CD14-positive monocyte (primary cell): ENCODE measurements around the gene CEACAM6. TPM values are rescaled to one million over a fixed set of nuclear protein-coding genes. Genes with fewer than 3 reads are reported as not detected.

Experiments
- DNase-seq, 3 donors: peaks; one replicate each; pipeline ENCODE4 v3.0.0-alpha.2; 2011 to 2022
- H2AFZ ChIP-seq: 2 replicates; pipeline ENCODE4 v1.6.0; 2012; ENCODE audit warnings: mild to moderate bottlenecking, low read depth, low read length, inconsistent platforms; ENCODE audit not compliant: insufficient read depth, poor library complexity, severe bottlenecking
- H3K27ac ChIP-seq, 2 donors: 1 replicate in 1 of 2; 2 replicates in 1 of 2; pipeline ENCODE4 v1.5.1; 2012 to 2013; ENCODE audit warnings: low read length in 2 of 2, control low read depth in 1 of 2, inconsistent platforms in 1 of 2, low read depth in 1 of 2, mild to moderate bottlenecking in 1 of 2
- H3K27me3 ChIP-seq, 2 donors: one replicate each; pipeline versions ENCODE4 v1.6.0 to v1.6.1; 2011 to 2013; ENCODE audit warnings: low read length in 2 of 2; ENCODE audit not compliant: control insufficient read depth in 2 of 2, insufficient read depth in 2 of 2
- H3K36me3 ChIP-seq, 2 donors: replicated peaks in 1 of 2; 1 replicate in 1 of 2; 2 replicates in 1 of 2; pipeline versions ENCODE4 v1.5.1 to v1.6.1; 2012 to 2013; ENCODE audit warnings: low read length in 2 of 2, control low read depth in 1 of 2, inconsistent platforms in 1 of 2, mild to moderate bottlenecking in 1 of 2; ENCODE audit not compliant: insufficient read depth in 2 of 2, control insufficient read depth in 1 of 2
- H3K4me1 ChIP-seq, 2 donors: 1 replicate in 1 of 2; 2 replicates in 1 of 2; pipeline versions ENCODE4 v1.5.1 to v1.6.1; 2012 to 2013; ENCODE audit warnings: low read length in 2 of 2, control low read depth in 1 of 2, inconsistent platforms in 1 of 2, mild to moderate bottlenecking in 1 of 2, moderate library complexity in 1 of 2; ENCODE audit not compliant: insufficient read depth in 2 of 2, control insufficient read depth in 1 of 2
- H3K4me2 ChIP-seq: replicated peaks from 2 replicates; pipeline ENCODE3; 2012; ENCODE audit warnings: low read length, moderate library complexity, mild to moderate bottlenecking; ENCODE audit not compliant: poor library complexity, severe bottlenecking; ENCODE audit errors: extremely low read depth
- H3K4me3 ChIP-seq, 3 experiments: fragments of 200-600 bp in 1 of 3; sonication (generic) in 1 of 3; replicated peaks in 1 of 3; 1 replicate in 2 of 3; 2 replicates in 1 of 3; pipeline ENCODE4 v1.5.1; 2011 to 2013; ENCODE audit warnings: low read length in 3 of 3, mild to moderate bottlenecking in 3 of 3, control low read depth in 2 of 3, low read depth in 2 of 3, inconsistent platforms in 1 of 3, moderate library complexity in 1 of 3
- H3K79me2 ChIP-seq: 2 replicates; pipeline ENCODE4 v1.6.0; 2012; ENCODE audit warnings: mild to moderate bottlenecking, control low read depth, inconsistent platforms, low read length, moderate library complexity; ENCODE audit not compliant: insufficient read depth
- H3K9ac ChIP-seq: 2 replicates; pipeline ENCODE4 v1.6.0; 2017; ENCODE audit warnings: low read length, mild to moderate bottlenecking; ENCODE audit not compliant: insufficient read depth, poor library complexity, severe bottlenecking
- H3K9me3 ChIP-seq, 2 donors: replicated peaks in 1 of 2; 1 replicate in 1 of 2; 2 replicates in 1 of 2; pipeline versions ENCODE4 v1.5.1 to v1.6.1; 2012 to 2013; ENCODE audit warnings: low read length in 2 of 2, control low read depth in 1 of 2; ENCODE audit not compliant: control insufficient read depth in 1 of 2, insufficient read depth in 1 of 2
- H4K20me1 ChIP-seq: 2 replicates; pipeline ENCODE4 v1.6.0; 2012; ENCODE audit warnings: mild to moderate bottlenecking, low read length, control low read depth, moderate library complexity; ENCODE audit not compliant: insufficient read depth
- H3K27ac Mint-ChIP-seq, 7 donors: one replicate each; pipeline ENCODE4 v1.8.0; 2020; ENCODE audit warnings: mild to moderate bottlenecking in 7 of 7, mixed read lengths in 7 of 7, moderate library complexity in 6 of 7, inconsistent platforms in 2 of 7
- H3K27me3 Mint-ChIP-seq, 3 donors: one replicate each; pipeline ENCODE4 v1.8.0; 2021 to 2022; ENCODE audit warnings: low read depth in 3 of 3, mild to moderate bottlenecking in 3 of 3, mixed read lengths in 3 of 3, moderate library complexity in 3 of 3, inconsistent platforms in 1 of 3
- H3K36me3 Mint-ChIP-seq, 2 donors: one replicate each; pipeline ENCODE4 v1.8.0; 2020; ENCODE audit warnings: mixed read lengths in 2 of 2, inconsistent platforms in 1 of 2, mild to moderate bottlenecking in 1 of 2
- H3K4me1 Mint-ChIP-seq: one replicate; pipeline ENCODE4 v1.8.0; 2020; ENCODE audit warnings: mild to moderate bottlenecking, mixed read lengths
- H3K4me3 Mint-ChIP-seq, 2 donors: one replicate each; pipeline ENCODE4 v1.8.0; 2020; ENCODE audit warnings: mild to moderate bottlenecking in 2 of 2, mixed read lengths in 2 of 2, moderate library complexity in 1 of 2
- H3K9me3 Mint-ChIP-seq, 7 donors: one replicate each; pipeline ENCODE4 v1.8.0; 2020 to 2022; ENCODE audit warnings: mixed read lengths in 7 of 7, mild to moderate bottlenecking in 6 of 7, moderate library complexity in 6 of 7, inconsistent platforms in 2 of 7
- CTCF ChIP-seq: fragments of 200-600 bp; IDR thresholded peaks from one replicate; pipeline ENCODE4 v1.8.0; 2022; ENCODE audit warnings: antibody characterized with exemption, mild to moderate bottlenecking
- WGBS: methylation state at CpG from one replicate; pipeline ENCODE4 v1.1.5; 2013; ENCODE audit warnings: missing lambda C conversion rate; ENCODE audit not compliant: insufficient coverage; 5-methylcytosine and 5-hydroxymethylcytosine counted together
- intact Hi-C, 2 donors: fragments of 100-400 bp; cut with micrococcal nuclease; formaldehyde crosslinking; loops; one replicate each; pipeline versions ENCODE4 v1.15.0 to v1.15.1; 2023
- polyA plus RNA-seq, 3 donors: library from polyadenylated mRNA; depleted of rRNA in 1 of 3; unstranded in 2 of 3; stranded (reverse) in 1 of 3; fragments of 300-500 nt in 2 of 3; fragments of >200 nt in 1 of 3; fragmentation: Illumina TruSeq in 2 of 3; gene quantifications; 1 replicate in 2 of 3; 2 replicates in 1 of 3; pipeline ENCODE4 v1.2.3, GENCODE V29; 2012 to 2021

Gene CEACAM6
- polyA plus RNA-seq, 3 donors, result 0.07 TPM; not detected in 2

GRCh38 chr19:41774515-41774980 is 19.2 kb downstream of the CEACAM6 start:
- H3K27me3 ChIP-seq, result no peaks in the 10 kb centered on the region
- peaks cover 0 to 8% (median 5%) of the 10 kb centered on the region in 3 donors for H3K27me3 Mint-ChIP-seq
- no peak overlapping the region for H3K4me2 ChIP-seq
- H3K4me3 Mint-ChIP-seq, result no peak overlapping the region
- no peaks in the 10 kb centered on the region for H3K9me3 ChIP-seq
- peaks cover 7% of the 10 kb centered on the region for H3K4me1 Mint-ChIP-seq
- H3K36me3 ChIP-seq, result no peaks in the 10 kb centered on the region
- H3K36me3 Mint-ChIP-seq, result no peaks in the 10 kb centered on the region
- no peaks in the 10 kb centered on the region for H3K4me1 ChIP-seq
- DNase-seq, result no peak
- no peaks in the 10 kb centered on the region for H3K79me2 ChIP-seq
- H3K27ac Mint-ChIP-seq, result peak overlapping the region in 1 of 7 donors; percentile 36
- H3K9me3 Mint-ChIP-seq, result peaks cover 0 to 1% (median 0%) of the 10 kb centered on the region in 7 donors
- H3K27ac ChIP-seq, result no peak overlapping the region
- no peak overlapping the region for H3K4me3 ChIP-seq
- H3K9ac ChIP-seq, result no peak overlapping the region
- TF ChIP-seq CTCF, result no peak
- WGBS, result 70% methylated on average over 5 of the region's 6 CpGs
- intact Hi-C loops, result no loop called here
- no peaks in the 10 kb centered on the region for H4K20me1 ChIP-seq
- no peak overlapping the region for H2AFZ ChIP-seq

GRCh38 chr19:41776700-41777099 is 21.4 kb downstream of the CEACAM6 start:
- no peak overlapping the region for H3K4me2 ChIP-seq
- intact Hi-C loops, result no loop called here
- no peaks in the 10 kb centered on the region for H3K9me3 ChIP-seq
- Mint-ChIP-seq H3K4me3 (no peak overlapping the region), H3K4me1 (peaks cover 7% of the 10 kb centered on the region), H3K27ac (no peak overlapping the region), H3K27me3 (peaks cover 0 to 8% (median 5%) of the 10 kb centered on the region in 3 donors), H3K36me3 (no peaks in the 10 kb centered on the region), H3K9me3 (peaks cover 0 to 1% (median 0%) of the 10 kb centered on the region in 7 donors)
- H3K4me3 ChIP-seq, result no peak overlapping the region
- WGBS, result 100% methylated on average over 2 of the region's 2 CpGs
- H3K4me1 ChIP-seq, result no peaks in the 10 kb centered on the region
- H3K27ac ChIP-seq, result no peak overlapping the region
- TF ChIP-seq CTCF, result no peak
- no peak overlapping the region for H2AFZ ChIP-seq
- DNase-seq, result no peak
- H3K36me3 ChIP-seq, result no peaks in the 10 kb centered on the region
- no peaks in the 10 kb centered on the region for H3K79me2 ChIP-seq
- H3K9ac ChIP-seq, result no peak overlapping the region
- H4K20me1 ChIP-seq, result no peaks in the 10 kb centered on the region
- H3K27me3 ChIP-seq, result no peaks in the 10 kb centered on the region
